Spleen (tissue), 11 donors: ENCODE data around the gene TBCEL. TPM values are rescaled to one million over a fixed set of nuclear protein-coding genes. Genes with fewer than 3 reads are reported as not detected.

ENCODE experiments used
- DNase-seq: peaks from one replicate; pipeline ENCODE4 v3.0.0-alpha.2; 2020
- H3K27ac ChIP-seq, 8 donors: fragments of 200-600 bp; sonication (generic) in 7 of 8; 1 replicate in 4 of 8; 2 replicates in 4 of 8; pipeline versions ENCODE4 v1.5.0 to v1.8.0; 2016 to 2021; ENCODE audit warnings: inconsistent platforms in 4 of 8, mild to moderate bottlenecking in 4 of 8, moderate library complexity in 1 of 8
- H3K27me3 ChIP-seq, 7 donors: fragments of 200-600 bp; sonication (generic) in 6 of 7; replicated peaks in 1 of 7; 1 replicate in 4 of 7; 2 replicates in 3 of 7; pipeline versions ENCODE4 v1.5.0 to v1.8.0; 2016 to 2021; ENCODE audit warnings: inconsistent platforms in 3 of 7, mild to moderate bottlenecking in 1 of 7
- H3K36me3 ChIP-seq, 6 donors: fragments of 200-600 bp; sonication (generic) in 5 of 6; 1 replicate in 4 of 6; 2 replicates in 2 of 6; pipeline versions ENCODE4 v1.5.0 to v1.8.0; 2016 to 2021; ENCODE audit warnings: inconsistent platforms in 2 of 6
- H3K4me1 ChIP-seq, 6 donors: fragments of 200-600 bp; sonication (generic) in 5 of 6; 1 replicate in 3 of 6; 2 replicates in 3 of 6; pipeline versions ENCODE4 v1.5.0 to v1.8.0; 2016 to 2021; ENCODE audit warnings: inconsistent platforms in 3 of 6
- H3K4me3 ChIP-seq, 8 donors: fragments of 200-600 bp; sonication (generic) in 7 of 8; 1 replicate in 4 of 8; 2 replicates in 4 of 8; pipeline versions ENCODE4 v1.5.0 to v1.8.0; 2016 to 2021; ENCODE audit warnings: inconsistent platforms in 4 of 8, mild to moderate bottlenecking in 4 of 8, moderate library complexity in 2 of 8
- H3K9me3 ChIP-seq, 8 donors: fragments of 200-600 bp; sonication (generic) in 7 of 8; 1 replicate in 4 of 8; 2 replicates in 4 of 8; pipeline versions ENCODE4 v1.5.0 to v1.8.0; 2016 to 2021; ENCODE audit warnings: inconsistent platforms in 4 of 8
- CTCF ChIP-seq, 11 experiments: fragments of 200-600 bp in 7 of 11; fragments of 450-650 bp in 4 of 11; sonication (generic) in 4 of 11; IDR thresholded peaks in 8 of 11; conservative IDR thresholded peaks in 3 of 11; 1 replicate in 7 of 11; 2 replicates in 4 of 11; pipeline versions ENCODE4 v1.4.0 to v1.8.0; 2016 to 2021; ENCODE audit warnings: antibody characterized with exemption in 11 of 11, inconsistent platforms in 4 of 11, mild to moderate bottlenecking in 1 of 11
- POLR2A ChIP-seq, 3 donors: fragments of 450-650 bp; IDR thresholded peaks; one replicate each; pipeline ENCODE4 v1.5.1; 2017; ENCODE audit warnings: antibody characterized with exemption in 3 of 3, mild to moderate bottlenecking in 1 of 3
- POLR2AphosphoS5 ChIP-seq, 3 donors: sonication (generic); formaldehyde crosslinking; IDR thresholded peaks; one replicate each; pipeline ENCODE4 v1.5.1; 2017; ENCODE audit warnings: antibody characterized with exemption in 3 of 3
- WGBS, 5 donors: extraction: QIAGEN DNeasy Blood & Tissue Kit in 3 of 5; methylation state at CpG; one replicate each; pipeline versions ENCODE4 v1.1.5 to v1.1.7; 2013 to 2018; 5-methylcytosine and 5-hydroxymethylcytosine counted together
- intact Hi-C: fragments of 100-400 bp; cut with DNase I; formaldehyde crosslinking; loops from one replicate; pipeline ENCODE4 v1.15.0; 2023; ENCODE audit warnings: low total_unique reads
- polyA plus RNA-seq, 3 donors: library from polyadenylated mRNA; stranded (reverse); fragments of 200-250 nt; gene quantifications; one replicate each; pipeline ENCODE4 v1.2.1, GENCODE V29; 2013
- total RNA-seq, 7 donors: library from RNA; depleted of rRNA in 3 of 7; stranded (reverse); fragments of >200 nt in 3 of 7; fragmentation: NEBNext Ultra II Directional in 4 of 7; extraction: Animal tissue kit (Norgen Biotek cat#: 25700) in 4 of 7; gene quantifications; one replicate each; pipeline versions ENCODE4 v1.1.0 to v1.2.1, GENCODE V29; 2016 to 2021
- donor health status: healthy with polysubstance abuse.
- donor health status: DM: no; HTN: no; CAD: no; lungs with moderate emphysema.
- donor health status: DM: no; HTN: no; CAD: no.
- donor health status: Bipolar disorder and iron deficiency.
- donor health status: healthy.
- donor health status: DM: no; HTN: no; CAD: no.
- donor health status: DM: yes; HTN: yes; CAD: no.

Gene TBCEL
- total and polyA plus RNA-seq, 10 donors: 3.9 to 49.3 (median 31.6) TPM

GRCh38 chr11:121032546-121032945 lies 8.6 kb downstream of the TBCEL start:
- no peak overlapping the region for H3K4me3 ChIP-seq
- H3K27ac ChIP-seq: no peak overlapping the region
- intact Hi-C loops: no loop called here
- H3K4me1 ChIP-seq: peaks cover 0 to 5% (median 0%) of the 10 kb centered on the region in 6 donors
- TF ChIP-seq CTCF (IDR thresholded peaks at IDR 0.05 in 8 of 11, conservative IDR thresholded peaks at IDR 0.05 in 3 of 11): no peak
- TF ChIP-seq POLR2AphosphoS5 (IDR thresholded peaks at IDR 0.05): no peak
- no peak for TF ChIP-seq POLR2A (IDR thresholded peaks at IDR 0.05)
- no peak for DNase-seq
- WGBS, 5 donors: 88 to 96% (median 88%) methylated on average over 3 of the region's 3 CpGs
- H3K27me3 ChIP-seq: no peaks in the 10 kb centered on the region
- H3K9me3 ChIP-seq: no peaks in the 10 kb centered on the region
- H3K36me3 ChIP-seq: no peaks in the 10 kb centered on the region

GRCh38 chr11:121033635-121034034 lies 9.7 kb downstream of the TBCEL start:
- H3K4me1 ChIP-seq: peaks cover 0 to 5% (median 0%) of the 10 kb centered on the region in 6 donors

GRCh38 chr11:121035169-121035755 lies 11.4 kb downstream of the TBCEL start:
- H3K4me3 ChIP-seq: no peak overlapping the region
- WGBS, 5 donors: 70 to 76% (median 74%) methylated on average over 4 of the region's 4 CpGs
- intact Hi-C loops: no loop called here
- peaks cover 0 to 7% (median 0%) of the 10 kb centered on the region in 6 donors for H3K4me1 ChIP-seq
- H3K9me3 ChIP-seq: no peaks in the 10 kb centered on the region
- H3K27me3 ChIP-seq: no peaks in the 10 kb centered on the region
- no peak for TF ChIP-seq CTCF (IDR thresholded peaks at IDR 0.05 in 8 of 11, conservative IDR thresholded peaks at IDR 0.05 in 3 of 11)
- DNase-seq: no peak
- no peak overlapping the region for H3K27ac ChIP-seq
- no peaks in the 10 kb centered on the region for H3K36me3 ChIP-seq

More at GRCh38 chr11:121033635-121034034, 9.7 kb downstream of the TBCEL start:
- 92 to 97% (median 96%) methylated on average over 4 of the region's 4 CpGs for WGBS, 5 donors
- no peaks in the 10 kb centered on the region for H3K27me3 ChIP-seq
- TF ChIP-seq POLR2A (IDR thresholded peaks at IDR 0.05): no peak
- TF ChIP-seq CTCF (IDR thresholded peaks at IDR 0.05 in 8 of 11, conservative IDR thresholded peaks at IDR 0.05 in 3 of 11): no peak
- no peak for TF ChIP-seq POLR2AphosphoS5 (IDR thresholded peaks at IDR 0.05)
- H3K9me3 ChIP-seq: no peaks in the 10 kb centered on the region
- intact Hi-C loops: no loop called here
- no peaks in the 10 kb centered on the region for H3K36me3 ChIP-seq
- no peak overlapping the region for H3K27ac ChIP-seq
- H3K4me3 ChIP-seq: no peak overlapping the region
- DNase-seq: no peak

GRCh38 chr11:121035780-121036179 lies 11.9 kb downstream of the TBCEL start:
- 51 to 70% (median 57%) methylated on average over 3 of the region's 3 CpGs for WGBS, 5 donors
- Histone ChIP-seq H3K27me3 (no peaks in the 10 kb centered on the region), H3K27ac (peak overlapping the region in 1 of 8 donors; percentile 1), H3K9me3 (no peaks in the 10 kb centered on the region), H3K4me1 (peaks cover 0 to 7% (median 0%) of the 10 kb centered on the region in 6 donors), H3K4me3 (no peak overlapping the region), H3K36me3 (no peaks in the 10 kb centered on the region)
- TF ChIP-seq POLR2AphosphoS5 (IDR thresholded peaks at IDR 0.05): no peak
- TF ChIP-seq CTCF (IDR thresholded peaks at IDR 0.05 in 8 of 11, conservative IDR thresholded peaks at IDR 0.05 in 3 of 11): no peak
- TF ChIP-seq POLR2A (IDR thresholded peaks at IDR 0.05): no peak
- DNase-seq: no peak
- intact Hi-C loops: no loop called here
